IMR-90 (cell line): ENCODE data around the gene SLC44A4. TPM values are rescaled to one million over a fixed set of nuclear protein-coding genes. Genes with fewer than 3 reads are reported as not detected.

Source experiments
- ATAC-seq: fragments of 200-7000 bp; cut with Tn5 transposase; 2 replicates; pipeline ENCODE4 v1.9.1; 2020; ENCODE audit warnings: low read depth, mild to moderate bottlenecking, moderate library complexity
- BruUV-seq: library from RNA; stranded (reverse); fragments of 400-500 nt; replicated peaks from 2 replicates; lab custom pipeline; 2021; lab: Mats Ljungman, UMichigan
- CTCF ChIA-PET: fragments of 300-600 bp; formaldehyde crosslinking; extraction: SDS; loops from one replicate; lab custom pipeline; 2021; ENCODE audit warnings: antibody characterized with exemption; lab: Yijun Ruan, JAX
- POLR2A ChIA-PET: fragments of 300-600 bp; sonication (Branson Sonifier 250); formaldehyde crosslinking; loops from one replicate; lab custom pipeline; 2022; ENCODE audit warnings: antibody characterized with exemption; ENCODE audit not compliant: unreplicated experiment; lab: Charles Lee
- DNase-seq: peaks from one replicate; pipeline ENCODE4 v3.0.0; 2013
- H2AFZ ChIP-seq: replicated peaks from 2 replicates; pipeline ENCODE3; 2013; ENCODE audit warnings: low read length, mild to moderate bottlenecking; ENCODE audit not compliant: poor library complexity
- H2AK5ac ChIP-seq: 2 replicates; pipeline ENCODE4 v1.6.1; 2013; ENCODE audit warnings: low read depth, low read length, inconsistent platforms
- H2AK9ac ChIP-seq: replicated peaks from 2 replicates; pipeline ENCODE3; 2013; ENCODE audit warnings: mild to moderate bottlenecking, low read depth, low read length, moderate library complexity; ENCODE audit not compliant: poor library complexity
- H2BK120ac ChIP-seq: 2 replicates; pipeline ENCODE4 v1.6.1; 2013; ENCODE audit warnings: low read depth, low read length, inconsistent platforms
- H2BK15ac ChIP-seq: 3 replicates; pipeline ENCODE4 v1.6.1; 2013; ENCODE audit warnings: low read depth, low read length, inconsistent platforms
- H2BK20ac ChIP-seq: 2 replicates; pipeline ENCODE4 v1.6.1; 2013; ENCODE audit warnings: low read depth, mild to moderate bottlenecking, inconsistent platforms, low read length, moderate library complexity
- H2BK5ac ChIP-seq: 2 replicates; pipeline ENCODE4 v1.6.1; 2013; ENCODE audit warnings: mild to moderate bottlenecking, low read depth, low read length, inconsistent platforms; ENCODE audit not compliant: poor library complexity, severe bottlenecking
- H3K14ac ChIP-seq: replicated peaks from 2 replicates; pipeline ENCODE4 v1.6.1; 2013; ENCODE audit warnings: low read depth, low read length, inconsistent platforms
- H3K18ac ChIP-seq: 2 replicates; pipeline ENCODE4 v1.6.1; 2013; ENCODE audit warnings: low read depth, low read length, control low read depth
- H3K23ac ChIP-seq: 2 replicates; pipeline ENCODE4 v1.6.1; 2013; ENCODE audit warnings: low read depth, low read length, inconsistent platforms
- H3K27ac ChIP-seq: 2 replicates; pipeline ENCODE4 v1.5.1; 2013; ENCODE audit warnings: mild to moderate bottlenecking, control low read depth, low read length; ENCODE audit not compliant: insufficient read depth
- H3K27me3 ChIP-seq: 2 replicates; pipeline ENCODE4 v1.6.1; 2013; ENCODE audit warnings: low read length; ENCODE audit not compliant: control insufficient read depth, insufficient read depth
- H3K36me3 ChIP-seq: 2 replicates; pipeline ENCODE4 v1.6.1; 2013; ENCODE audit warnings: low read length, mixed read lengths; ENCODE audit not compliant: control insufficient read depth, insufficient read depth
- H3K4ac ChIP-seq: 2 replicates; pipeline ENCODE4 v1.6.1; 2013; ENCODE audit warnings: low read depth, low read length, inconsistent platforms
- H3K4me1 ChIP-seq: 2 replicates; pipeline ENCODE4 v1.6.1; 2013; ENCODE audit warnings: low read length, mixed read lengths; ENCODE audit not compliant: control insufficient read depth, insufficient read depth
- H3K4me2 ChIP-seq: 2 replicates; pipeline ENCODE4 v1.6.1; 2013; ENCODE audit warnings: low read depth, mild to moderate bottlenecking, control low read depth, low read length, moderate library complexity
- H3K4me3 ChIP-seq: 2 replicates; pipeline ENCODE4 v1.5.1; 2013; ENCODE audit warnings: low read depth, mild to moderate bottlenecking, control low read depth, low read length, moderate library complexity; ENCODE audit not compliant: insufficient read depth
- H3K56ac ChIP-seq: 2 replicates; pipeline ENCODE4 v1.6.1; 2013; ENCODE audit warnings: low read length, inconsistent platforms; ENCODE audit not compliant: insufficient read depth; ENCODE audit errors: extremely low read depth
- H3K79me1 ChIP-seq, 2 experiments: 2 replicates each; pipeline ENCODE4 v1.6.1; 2013; ENCODE audit warnings: low read length in 2 of 2, inconsistent platforms in 1 of 2, low read depth in 1 of 2
- H3K9ac ChIP-seq: 2 replicates; pipeline ENCODE4 v1.6.1; 2013; ENCODE audit warnings: low read depth, low read length, control low read depth
- H3K9me1 ChIP-seq: 2 replicates; pipeline ENCODE4 v1.6.1; 2013; ENCODE audit warnings: low read length, inconsistent platforms; ENCODE audit not compliant: insufficient read depth
- H3K9me3 ChIP-seq: 2 replicates; pipeline ENCODE4 v1.6.1; 2013; ENCODE audit warnings: low read length; ENCODE audit not compliant: control insufficient read depth, insufficient read depth
- H4K20me1 ChIP-seq: 2 replicates; pipeline ENCODE4 v1.6.1; 2013; ENCODE audit warnings: low read length, inconsistent platforms; ENCODE audit not compliant: insufficient read depth
- H4K5ac ChIP-seq: 2 replicates; pipeline ENCODE4 v1.6.1; 2013; ENCODE audit warnings: mild to moderate bottlenecking, low read depth, low read length, control low read depth
- H4K8ac ChIP-seq, 2 experiments: 2 replicates each; pipeline ENCODE4 v1.6.1; 2013; ENCODE audit warnings: low read depth in 2 of 2, low read length in 2 of 2, control low read depth in 1 of 2, inconsistent platforms in 1 of 2
- H4K91ac ChIP-seq: 2 replicates; pipeline ENCODE4 v1.6.1; 2013; ENCODE audit warnings: low read depth, low read length, inconsistent platforms; ENCODE audit not compliant: insufficient read depth
- BHLHE40 ChIP-seq: fragments of 150-350 bp; IDR thresholded peaks from 2 replicates; pipeline ENCODE4 v1.6.1; 2016; ENCODE audit warnings: mild to moderate bottlenecking, low read depth, low read length
- CEBPB ChIP-seq: IDR thresholded peaks from 2 replicates; pipeline ENCODE4 v1.6.1; 2012; ENCODE audit warnings: low read depth, low read length, improper control_type of control experiment
- CHD1 ChIP-seq: IDR thresholded peaks from 2 replicates; pipeline ENCODE4 v1.6.1; 2012; ENCODE audit warnings: low read depth, low read length, improper control_type of control experiment
- CTCF ChIP-seq: conservative IDR thresholded peaks from 2 replicates; pipeline ENCODE4 v1.5.1; 2012; ENCODE audit warnings: mild to moderate bottlenecking, low read depth, low read length, improper control_type of control experiment
- ELK1 ChIP-seq: fragments of 150-350 bp; IDR thresholded peaks from 2 replicates; pipeline ENCODE4 v1.6.1; 2016; ENCODE audit warnings: low read depth, mild to moderate bottlenecking, low read length, moderate library complexity, borderline replicate concordance
- FOS ChIP-seq: fragments of 150-350 bp; IDR thresholded peaks from 2 replicates; pipeline ENCODE4 v1.6.1; 2016; ENCODE audit warnings: low read depth, low read length
- MAFK ChIP-seq: IDR thresholded peaks from 2 replicates; pipeline ENCODE4 v1.6.1; 2012; ENCODE audit warnings: low read depth, low read length, improper control_type of control experiment
- MAZ ChIP-seq: IDR thresholded peaks from 2 replicates; pipeline ENCODE4 v1.6.1; 2012; ENCODE audit warnings: low read depth, mild to moderate bottlenecking, low read length, improper control_type of control experiment, moderate library complexity, borderline replicate concordance
- MXI1 ChIP-seq: IDR thresholded peaks from 2 replicates; pipeline ENCODE4 v1.6.1; 2012; ENCODE audit warnings: low read depth, mild to moderate bottlenecking, low read length, moderate library complexity, borderline replicate concordance
- NFE2L2 ChIP-seq: fragments of 150-350 bp; IDR thresholded peaks from 2 replicates; pipeline ENCODE4 v1.6.1; 2016; ENCODE audit warnings: low read depth, mild to moderate bottlenecking, low read length
- POLR2A ChIP-seq: IDR thresholded peaks from 2 replicates; pipeline ENCODE4 v1.6.1; 2012; ENCODE audit warnings: mild to moderate bottlenecking, low read depth, low read length
- RAD21 ChIP-seq: IDR thresholded peaks from 2 replicates; pipeline ENCODE4 v1.6.1; 2012; ENCODE audit warnings: low read length, improper control_type of control experiment
- RFX5 ChIP-seq: IDR thresholded peaks from 2 replicates; pipeline ENCODE4 v1.8.0; 2012; ENCODE audit warnings: low read depth, mild to moderate bottlenecking, low read length, moderate library complexity
- SMC3 ChIP-seq: fragments of 150-350 bp; IDR thresholded peaks from 2 replicates; pipeline ENCODE4 v1.6.1; 2016; ENCODE audit warnings: low read depth, mild to moderate bottlenecking, antibody characterized with exemption, low read length, moderate library complexity
- USF2 ChIP-seq: fragments of 150-350 bp; IDR thresholded peaks from 2 replicates; pipeline ENCODE4 v1.6.1; 2017; ENCODE audit warnings: mild to moderate bottlenecking, antibody characterized with exemption, low read length, low read depth
- WGBS, 2 experiments: methylation state at CpG; one replicate each; pipeline versions ENCODE4 v1.1.5 to v1.1.7; 2013; ENCODE audit warnings: missing lambda C conversion rate in 2 of 2; ENCODE audit not compliant: insufficient read length in 1 of 2; ENCODE audit errors: extremely low coverage in 2 of 2; 5-methylcytosine and 5-hydroxymethylcytosine counted together
- dilution Hi-C: fragments of 300-500 bp; cut with HindIII; formaldehyde crosslinking; loops from one replicate; pipeline ENCODE4 v1.14.3; 2018; ENCODE audit warnings: low sequenced_read_pairs; ENCODE audit not compliant: unreplicated experiment
- in situ Hi-C: fragments of 300-500 bp; cut with MboI; formaldehyde crosslinking; loops from 3 replicates; pipeline ENCODE4 v1.14.3; 2019; ENCODE audit warnings: low sequenced_read_pairs, inconsistent platforms, mixed read lengths
- intact Hi-C: fragments of 100-400 bp; cut with micrococcal nuclease; formaldehyde crosslinking; loops from 2 replicates; pipeline ENCODE4 v1.10.0; 2022
- polyA plus RNA-seq, 3 experiments: library from polyadenylated mRNA; depleted of rRNA; stranded (reverse); fragments of >200 nt; gene quantifications; 2 replicates each; pipeline ENCODE4 v1.2.3, GENCODE V29; 2012; ENCODE audit warnings: low replicate concordance in 1 of 3
- total RNA-seq: library from RNA; depleted of rRNA; stranded (reverse); fragments of >200 nt; gene quantifications from 2 replicates; pipeline ENCODE4 v1.2.3, GENCODE V29; 2012

Gene SLC44A4
- total and polyA plus RNA-seq, 2 of the 4 experiments (the other 2 are of a cell fraction) = 0.14 to 0.36 TPM

GRCh38 chr6:31850765-31851484, 27.9 kb downstream of the SLC44A4 start:
- Histone ChIP-seq H2BK15ac (no peak overlapping the region), H3K4ac (peak overlapping the region; percentile 1; the same call in 1 of the 2 replicates), H3K23ac (peak overlapping the region; percentile 0; the same call in 1 of the 2 replicates), H3K36me3 (no peaks in the 10 kb centered on the region; the same call in 1 of the 2 replicates), H4K91ac (no peak overlapping the region), H3K56ac (no peak overlapping the region), H2AK9ac (no peak overlapping the region), H3K9me3 (no peaks in the 10 kb centered on the region; the same call in 1 of the 2 replicates), H3K79me1 (no peaks in the 10 kb centered on the region), H2BK120ac (no peak overlapping the region), H3K27me3 (no peaks in the 10 kb centered on the region), H3K4me1 (peaks cover 2% of the 10 kb centered on the region), H3K4me2 (peak overlapping the region; percentile 88), H3K4me3 (no peak overlapping the region), H3K18ac (0 out of 2 replicates have a peak overlapping the region, but pooled peaks have one; percentile 38), H2BK5ac (no peak overlapping the region), H3K14ac (peak overlapping the region; percentile 1; the same call in 1 of the 2 replicates), H2AK5ac (no peak overlapping the region), H2BK20ac (no peak overlapping the region), H4K8ac (no peak overlapping the region), H4K20me1 (no peaks in the 10 kb centered on the region), H3K9ac (0 out of 2 replicates have a peak overlapping the region, but pooled peaks have one; percentile 27), H4K5ac (peak overlapping the region; percentile 71; the same call in 1 of the 2 replicates), H2AFZ (no peak overlapping the region), H3K9me1 (no peaks in the 10 kb centered on the region), H3K27ac (peak overlapping the region; percentile 57; the same call in 1 of the 2 replicates)
- POLR2A ChIA-PET = interaction anchor here (0.6 kb wide), 1 partner anchor 26 kb away, joined by 3 read pairs; no protein-coding TSS in a partner anchor
- no peak for DNase-seq
- intact Hi-C loops = no loop called here
- WGBS, 2 experiments = no CpG with 5 or more reads among the region's 2 CpGs
- no peak; the same call in 1 of the 2 replicates for ATAC-seq
- CTCF ChIA-PET = no interaction called here
- BruUV-seq = no TSS peak
- dilution Hi-C loops = no loop called here
- in situ Hi-C loops = no loop called here
- TF ChIP-seq MAFK = no peak
- no peak for TF ChIP-seq FOS
- no peak for TF ChIP-seq MAZ
- TF ChIP-seq CEBPB = no peak
- no peak for TF ChIP-seq BHLHE40
- no peak for TF ChIP-seq CHD1
- no peak for TF ChIP-seq RFX5
- no peak for TF ChIP-seq ELK1
- no peak for TF ChIP-seq NFE2L2
- no peak for TF ChIP-seq CTCF
- no peak for TF ChIP-seq RAD21
- TF ChIP-seq USF2 = no peak
- no peak for TF ChIP-seq SMC3
- no peak for TF ChIP-seq MXI1
- no peak for TF ChIP-seq POLR2A
